Measurements from ENCODE around the gene ERFL. TPM values are rescaled to one million over a fixed set of nuclear protein-coding genes. Genes with fewer than 3 reads are reported as not detected.

Gene ERFL
- total and polyA plus RNA-seq, 2 experiments from 2014 or later, result 0.69 TPM; not detected in 1

DNA sequence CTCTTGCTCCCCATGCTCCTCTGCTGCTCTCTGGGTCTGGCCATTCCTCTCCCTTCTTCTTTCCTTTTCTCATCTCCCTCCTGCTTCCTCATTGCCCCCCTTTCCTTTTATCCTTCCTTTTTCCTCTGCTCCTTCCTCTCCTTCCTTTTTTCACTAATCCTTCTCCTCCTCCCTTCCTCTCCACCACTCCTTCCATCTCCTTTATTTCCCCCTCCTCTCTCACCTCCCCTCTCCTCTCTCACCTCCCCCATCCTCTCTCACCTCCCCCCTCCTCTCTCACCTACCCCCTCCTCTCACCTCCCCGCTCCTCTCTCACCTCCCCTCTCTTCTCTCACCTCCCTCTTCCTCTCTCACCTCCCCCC, 31.7 kb downstream of the ERFL start:
- ATAC-seq (no peak), DNase-seq (ENCODE audit: low spot score) (no peak)
- H3K27ac Mint-ChIP-seq, result no peak overlapping the region
- Histone ChIP-seq H3K4me1 (ENCODE audit: insufficient read depth) (0 out of 2 replicates have a peak, but pooled peaks cover 6% of the 10 kb centered on the region), H3K4me2 (no peak overlapping the region), H2AFZ (no peak overlapping the region), H3K27me3 (ENCODE audit: insufficient read depth) (no peaks in the 10 kb centered on the region), H3K9me2 (ENCODE audit: insufficient read depth) (no peaks in the 10 kb centered on the region), H3K36me3 (ENCODE audit: insufficient read depth) (0 out of 2 replicates have a peak, but pooled peaks cover 4% of the 10 kb centered on the region), H3F3A (replicated peaks; ENCODE audit: low read depth) (peaks cover 5% of the 10 kb centered on the region; the same call in 1 of the 2 replicates), H4K20me1 (replicated peaks; ENCODE audit: insufficient read depth) (no peaks in the 10 kb centered on the region; the same call in 1 of the 2 replicates), H3K4me3 (no peak overlapping the region), H3K79me2 (replicated peaks; ENCODE audit: insufficient read depth) (no peaks in the 10 kb centered on the region), H3K27ac (ENCODE audit: low read depth) (no peak overlapping the region)
- H3K9me3 Mint-ChIP-seq, result peaks cover under 1% of the 10 kb centered on the region; the same call in 1 of the 3 replicates
- peaks cover 26% of the 10 kb centered on the region for H3K36me3 Mint-ChIP-seq (ENCODE audit: low read depth)
- H3K4me1 Mint-ChIP-seq, result peaks cover 23% of the 10 kb centered on the region
- no peak for TF ChIP-seq JUNB (IDR thresholded peaks at IDR 0.05; ENCODE audit: unreplicated experiment)
- no peak for TF ChIP-seq POLR2AphosphoS5 (IDR thresholded peaks at IDR 0.05; ENCODE audit: low read depth)
- TF ChIP-seq CREB1 (CRISPR knock-in tag; IDR thresholded peaks at IDR 0.05; ENCODE audit: low read depth), result no peak
- no peak for TF ChIP-seq CTCF (conservative IDR thresholded peaks at IDR 0.05; ENCODE audit: low read depth in 2 of 2)
- TF ChIP-seq NANOG (IDR thresholded peaks at IDR 0.05; ENCODE audit: borderline replicate concordance), result no peak
- TF ChIP-seq EZH2 (IDR thresholded peaks at IDR 0.05; ENCODE audit: low read depth, unreplicated experiment), result no peak
- no peak for TF ChIP-seq ZNF114 (CRISPR knock-in tag; IDR thresholded peaks at IDR 0.05)
- TF ChIP-seq ZNF331 (CRISPR knock-in tag; IDR thresholded peaks at IDR 0.05; ENCODE audit: low read depth), result no peak
- no peak for TF ChIP-seq ZNF462 (CRISPR knock-in tag; IDR thresholded peaks at IDR 0.05)
- H3K4me3 Mint-ChIP-seq, result no peak overlapping the region; the same call in 2 of the 3 replicates
- H3K27me3 Mint-ChIP-seq (ENCODE audit: insufficient read depth, low read depth, poor library complexity), result peaks cover 13% of the 10 kb centered on the region

All from GM23338 (cell line).